Heart left ventricle (tissue), 16 donors: ENCODE measurements around the gene IFNA2. TPM values are rescaled to one million over a fixed set of nuclear protein-coding genes. Genes with fewer than 3 reads are reported as not detected.

Experiments
- ATAC-seq, 4 donors: fragments of 200-7000 bp; cut with Tn5 transposase; one replicate each; pipeline ENCODE4 v1.9.1; 2020 to 2022; ENCODE audit warnings: moderate library complexity in 4 of 4, mild to moderate bottlenecking in 3 of 4, moderate number of reproducible peaks in 1 of 4
- DNase-seq, 5 donors: peaks; one replicate each; pipeline ENCODE4 v3.0.0-alpha.2; 2020
- H3K27ac ChIP-seq, 12 donors: fragments of 200-600 bp; sonication (generic) in 4 of 12; one replicate each; pipeline versions ENCODE4 v1.5.0 to v1.8.0; 2016 to 2022; ENCODE audit warnings: mild to moderate bottlenecking in 2 of 12
- H3K27me3 ChIP-seq, 9 donors: fragments of 200-600 bp; sonication (generic) in 2 of 9; one replicate each; pipeline versions ENCODE4 v1.5.1 to v1.8.0; 2016 to 2022; ENCODE audit warnings: mild to moderate bottlenecking in 3 of 9
- H3K36me3 ChIP-seq, 9 donors: fragments of 200-600 bp; sonication (generic) in 2 of 9; one replicate each; pipeline versions ENCODE4 v1.5.0 to v1.8.0; 2018 to 2022; ENCODE audit warnings: mild to moderate bottlenecking in 2 of 9
- H3K4me1 ChIP-seq, 12 donors: fragments of 200-600 bp; sonication (generic) in 4 of 12; one replicate each; pipeline versions ENCODE4 v1.5.0 to v1.8.0; 2016 to 2022; ENCODE audit warnings: mild to moderate bottlenecking in 3 of 12
- H3K4me3 ChIP-seq, 12 donors: fragments of 200-600 bp; sonication (generic) in 4 of 12; one replicate each; pipeline versions ENCODE4 v1.5.0 to v1.8.0; 2017 to 2022; ENCODE audit warnings: mild to moderate bottlenecking in 9 of 12, moderate library complexity in 4 of 12
- H3K9me3 ChIP-seq, 12 donors: fragments of 200-600 bp; sonication (generic) in 4 of 12; one replicate each; pipeline versions ENCODE4 v1.5.0 to v1.8.0; 2016 to 2022; ENCODE audit warnings: mild to moderate bottlenecking in 1 of 12
- CTCF ChIP-seq, 12 donors: fragments of 200-600 bp; sonication (generic) in 4 of 12; IDR thresholded peaks; one replicate each; pipeline versions ENCODE4 v1.5.0 to v1.8.0; 2018 to 2022; ENCODE audit warnings: antibody characterized with exemption in 12 of 12, mild to moderate bottlenecking in 5 of 12
- POLR2A ChIP-seq, 2 donors: fragments of 450-650 bp; IDR thresholded peaks; one replicate each; pipeline ENCODE4 v1.6.1; 2017; ENCODE audit warnings: antibody characterized with exemption in 2 of 2, mild to moderate bottlenecking in 2 of 2, moderate library complexity in 2 of 2
- WGBS, 4 donors: extraction: QIAGEN DNeasy Blood & Tissue Kit in 2 of 4; methylation state at CpG; one replicate each; pipeline versions ENCODE4 v1.1.5 to v1.1.7; 2013 to 2018; 5-methylcytosine and 5-hydroxymethylcytosine counted together
- intact Hi-C, 10 donors: fragments of 100-400 bp; cut with DNase I; formaldehyde crosslinking; loops; one replicate each; pipeline versions ENCODE4 v1.11.1 to v1.14.2; 2022
- polyA plus RNA-seq, 2 donors: library from polyadenylated mRNA; stranded (reverse); fragments of 200-250 nt; gene quantifications; one replicate each; pipeline ENCODE4 v1.2.3, GENCODE V29; 2013
- total RNA-seq, 9 donors: library from RNA; depleted of rRNA in 2 of 9; stranded (reverse); fragments of >200 nt in 2 of 9; fragmentation: NEBNext Ultra II Directional in 3 of 9; extraction: Animal tissue kit (Norgen Biotek cat#: 25700) in 3 of 9; gene quantifications; one replicate each; pipeline versions ENCODE4 v1.1.0 to v1.2.4, GENCODE V29; 2016 to 2023
- donor health status: ischemic (EF 13 %, LVEDD 7.1; RV severe dilation, severe dysfunction).
- donor health status: healthy with polysubstance abuse.
- donor health status: DM: no; HTN: yes; CAD: no.
- donor health status: DM: no; HTN: no; CAD: no.
- donor health status: ischemic (EF 25% LVEDD 6.9; RV normal size, moderate dysfunction).
- donor health status: ischemic (EF 25% LVEDD 5.7; RV mildly dilated, moderate dysfunction).
- donor health status: healthy.
- donor health status: DM: yes; HTN: yes; CAD: no.
- donor health status: ischemic (EF 35%, LVEDD 5.7; RV mildly dilated, moderate dysfunction).
- donor health status: nonischemic (EF 11% LVEDD 7.7; RV severe dilation, severe dysfunction).
- donor health status: DM: yes; HTN: yes; CAD: no.
- donor health status: PGD.
- donor health status: ischemic (EF 29% LVEDD 5.4; RV normal size, mild dysfunction).
- donor health status: nonischemic (EF 23%, LVEDD 6.1; RV moderate dilation, normal function).

The IFNA2 gene
- total and polyA plus RNA-seq, 11 donors = not detected

DNA sequence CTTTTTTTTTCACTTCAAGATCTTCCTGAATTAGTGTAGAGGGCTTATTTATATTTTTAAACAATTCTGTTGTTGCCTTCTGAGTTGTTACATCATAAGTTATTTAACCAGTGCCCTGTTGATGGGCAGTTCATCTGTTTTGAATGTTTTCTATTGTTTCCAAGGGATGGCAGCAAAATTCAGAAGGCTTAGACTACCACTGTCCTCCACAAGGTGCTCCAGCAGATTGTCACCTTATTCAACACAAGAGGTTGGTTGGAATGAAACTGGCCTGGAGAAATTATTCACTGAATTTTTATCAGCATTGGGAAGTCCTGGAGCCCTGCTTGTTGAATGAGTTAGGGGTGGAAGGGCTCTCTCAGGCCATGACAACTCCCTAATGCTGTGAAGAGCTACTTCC, 48.7 kb downstream of the IFNA2 start:
- DNase-seq (no peak), ATAC-seq (no peak)
- Histone ChIP-seq H3K27ac (no peak overlapping the region), H3K27me3 (peaks cover 0 to 4% (median 0%) of the 10 kb centered on the region in 9 donors), H3K9me3 (no peaks in the 10 kb centered on the region), H3K36me3 (peaks cover 0 to 12% (median 2%) of the 10 kb centered on the region in 9 donors), H3K4me3 (no peak overlapping the region), H3K4me1 (peaks cover 11 to 35% (median 29%) of the 10 kb centered on the region in 12 donors)
- no peak for TF ChIP-seq CTCF (IDR thresholded peaks at IDR 0.05)
- TF ChIP-seq POLR2A (IDR thresholded peaks at IDR 0.05) = no peak
- intact Hi-C loops = loop anchor here in 4 of 10 donors (5.0 kb wide), 3 partner anchors 56 to 671 kb away; partner anchors contain the start of gene CDKN2B (in 1 of the 4)

DNA sequence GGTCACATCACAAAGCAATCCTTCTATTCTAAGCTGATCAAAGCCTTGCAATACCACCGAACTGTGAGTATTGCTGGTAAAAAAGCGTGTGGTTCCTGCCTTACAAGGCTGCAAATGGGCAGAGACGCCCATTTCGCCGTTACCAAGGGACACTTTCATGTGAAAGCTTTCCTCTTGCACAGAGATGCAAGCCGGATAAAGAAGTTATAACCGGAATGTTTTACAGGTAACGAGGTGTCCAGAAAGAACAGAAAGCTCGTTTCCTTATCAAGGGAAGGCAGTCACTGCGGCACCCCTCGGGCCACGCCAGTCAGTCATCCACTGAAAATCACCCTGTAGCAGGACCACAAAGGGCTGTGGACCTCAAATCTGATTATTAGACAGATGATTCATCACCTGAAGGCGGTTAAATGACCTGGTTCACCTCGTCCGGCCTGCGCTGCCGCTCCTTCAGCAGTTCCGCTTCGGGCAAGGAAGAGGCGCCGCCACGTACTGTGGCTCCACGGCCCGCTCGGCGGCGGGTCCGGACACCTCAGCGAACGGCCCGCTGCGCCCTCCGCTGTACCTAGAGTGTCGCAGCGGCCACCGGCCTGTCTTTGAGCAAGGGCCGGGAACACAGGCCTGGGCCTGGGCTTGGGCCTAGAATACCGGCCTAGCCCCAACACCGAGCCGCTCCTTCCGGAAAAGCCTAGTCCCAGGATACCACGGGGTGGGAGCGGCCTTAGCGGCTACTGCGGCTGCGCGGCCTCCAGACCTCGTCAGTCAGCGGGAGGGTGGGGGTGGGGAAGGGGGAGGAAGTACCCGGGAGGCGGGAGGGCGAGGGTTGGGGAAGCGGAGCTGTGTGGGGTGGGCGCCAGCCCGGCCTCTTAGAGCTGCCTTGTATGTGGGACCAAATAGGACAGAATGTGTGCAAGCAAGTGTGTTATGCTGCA, 50.2 kb downstream of the IFNA2 start, which contains the start of gene KLHL9:
Gene KLHL9 (minus strand): TSS at position 704 of the 932 bp plus-strand sequence. CDS start 545 bp downstream, at position 159.
- ATAC-seq (peak; percentile 99 to 100 (median 100)), DNase-seq (peak; percentile 94 to 97 (median 95))
- peaks cover 0 to under 1% (median 0%) of the 10 kb centered on the region in 9 donors for H3K27me3 ChIP-seq
- peak within 1 kb of the TSS; percentile 91 to 99 (median 94) for H3K27ac ChIP-seq
- intact Hi-C loops = loop anchor here in 5 of 10 donors (5.0 kb wide), 5 partner anchors 57 to 672 kb away; partner anchors contain the start of genes CDKN2B (in 1 of the 5) and MTAP (in 1 of the 5)
- H3K4me3 ChIP-seq = peak within 1 kb of the TSS; percentile 69 to 97 (median 82)
- H3K4me1 ChIP-seq = peaks cover 12 to 50% (median 44%) of the 10 kb centered on the region in 12 donors
- no peaks in the 10 kb centered on the region for H3K9me3 ChIP-seq
- TF ChIP-seq POLR2A (IDR thresholded peaks at IDR 0.05) (peak in 1 of 2 donors; percentile 59), CTCF (IDR thresholded peaks at IDR 0.05) (peak in 1 of 12 donors; percentile 22)
- H3K36me3 ChIP-seq = peaks cover 0 to 21% (median 4%) of the 10 kb centered on the region in 9 donors
- WGBS, 4 donors = 0 to 1% (median 0%) methylated on average over 31 to 55 of the region's 55 CpGs

Other genes with a start within 250 kb of the IFNA2 start
- gene IFNW1, start 243.6 kb downstream of the IFNA2 start, total RNA-seq = not detected
- not detected for gene IFNW1, start 243.6 kb downstream of the IFNA2 start, polyA plus RNA-seq
- not detected for gene IFNA21, start 218.7 kb downstream of the IFNA2 start, total RNA-seq
- not detected for gene IFNA21, start 218.7 kb downstream of the IFNA2 start, polyA plus RNA-seq
- gene IFNA4, start 197.8 kb downstream of the IFNA2 start, total RNA-seq = not detected
- not detected for gene IFNA4, start 197.8 kb downstream of the IFNA2 start, polyA plus RNA-seq
- not detected for gene IFNA7, start 183.2 kb downstream of the IFNA2 start, total RNA-seq
- gene IFNA7, start 183.2 kb downstream of the IFNA2 start, polyA plus RNA-seq = not detected
- not detected for gene IFNA10, start 178.3 kb downstream of the IFNA2 start, total RNA-seq
- not detected for gene IFNA10, start 178.3 kb downstream of the IFNA2 start, polyA plus RNA-seq
- gene IFNA16, start 168.1 kb downstream of the IFNA2 start, total RNA-seq = not detected
- not detected for gene IFNA16, start 168.1 kb downstream of the IFNA2 start, polyA plus RNA-seq
- not detected for gene IFNA17, start 157.2 kb downstream of the IFNA2 start, total RNA-seq
- not detected for gene IFNA17, start 157.2 kb downstream of the IFNA2 start, polyA plus RNA-seq
- gene IFNA14, start 145.4 kb downstream of the IFNA2 start, total RNA-seq = not detected
- gene IFNA14, start 145.4 kb downstream of the IFNA2 start, polyA plus RNA-seq = not detected
- gene IFNA5, start 80.1 kb downstream of the IFNA2 start, total RNA-seq = not detected
- not detected for gene IFNA5, start 80.1 kb downstream of the IFNA2 start, polyA plus RNA-seq
- 10 to 100 TPM; 10.7 to 15.1 (median 11.8) TPM for gene KLHL9, start 50.0 kb downstream of the IFNA2 start, total RNA-seq
- gene KLHL9, start 50.0 kb downstream of the IFNA2 start, polyA plus RNA-seq = 10 to 100 TPM in 1 of 2 donors, 1 to 10 TPM in 1; 4.4 to 12.6 TPM
- not detected for gene IFNA6, start 34.5 kb downstream of the IFNA2 start, total RNA-seq
- gene IFNA6, start 34.5 kb downstream of the IFNA2 start, polyA plus RNA-seq = not detected
- gene IFNA13, start 17.3 kb downstream of the IFNA2 start, total RNA-seq = not detected
- gene IFNA13, start 17.3 kb downstream of the IFNA2 start, polyA plus RNA-seq = not detected
- not detected for gene IFNA8, start 23.7 kb upstream of the IFNA2 start, total RNA-seq
- not detected for gene IFNA8, start 23.7 kb upstream of the IFNA2 start, polyA plus RNA-seq
- not detected for gene IFNA1, start 55.0 kb upstream of the IFNA2 start, total RNA-seq
- not detected for gene IFNA1, start 55.0 kb upstream of the IFNA2 start, polyA plus RNA-seq
- under 1 TPM in 1 of 9 donors, not detected in 8; 0.68 TPM for gene IFNE, start 96.9 kb upstream of the IFNA2 start, total RNA-seq
- gene IFNE, start 96.9 kb upstream of the IFNA2 start, polyA plus RNA-seq = not detected